Suprapubic skin (tissue), 4 donors: Measurements from ENCODE around the gene CRYL1. TPM values are rescaled to one million over a fixed set of nuclear protein-coding genes. Genes with fewer than 3 reads are reported as not detected.
A peak's percentile ranks its signal among the peaks of the same experiment; 100 is the strongest.

Experiments used
- DNase-seq, 2 donors: peaks; one replicate each; pipeline ENCODE4 v3.0.0-alpha.2; 2019; ENCODE audit warnings: low spot score in 2 of 2
- H3K27ac ChIP-seq: fragments of 200-600 bp; sonication (generic); one replicate; pipeline ENCODE4 v1.5.1; 2019
- H3K27me3 ChIP-seq: fragments of 200-600 bp; sonication (generic); one replicate; pipeline ENCODE4 v1.5.1; 2019
- H3K36me3 ChIP-seq: fragments of 200-600 bp; sonication (generic); one replicate; pipeline ENCODE4 v1.5.1; 2019
- H3K4me1 ChIP-seq: fragments of 200-600 bp; sonication (generic); one replicate; pipeline ENCODE4 v1.5.1; 2019
- H3K4me3 ChIP-seq: fragments of 200-600 bp; sonication (generic); one replicate; pipeline ENCODE4 v1.5.1; 2019; ENCODE audit warnings: mild to moderate bottlenecking
- H3K9me3 ChIP-seq: fragments of 200-600 bp; sonication (generic); one replicate; pipeline ENCODE4 v1.5.1; 2019
- EP300 ChIP-seq: sonication (generic); formaldehyde crosslinking; IDR thresholded peaks from one replicate; pipeline ENCODE4 v1.6.1; 2017; ENCODE audit warnings: antibody characterized with exemption
- POLR2A ChIP-seq, 2 donors: fragments of 450-650 bp; IDR thresholded peaks; one replicate each; pipeline ENCODE4 v1.6.1; 2017; ENCODE audit warnings: antibody characterized with exemption in 2 of 2, mild to moderate bottlenecking in 2 of 2, moderate library complexity in 2 of 2
- POLR2AphosphoS5 ChIP-seq, 3 donors: sonication (generic); formaldehyde crosslinking; IDR thresholded peaks; one replicate each; pipeline ENCODE4 v1.6.1; 2017; ENCODE audit warnings: antibody characterized with exemption in 3 of 3
- WGBS: methylation state at CpG from one replicate; pipeline ENCODE4 v1.1.5; 2018; 5-methylcytosine and 5-hydroxymethylcytosine counted together
- total RNA-seq, 4 donors: library from RNA; depleted of rRNA; stranded (reverse); fragments of >200 nt; gene quantifications; one replicate each; pipeline ENCODE4 v1.1.0, GENCODE V29; 2016
- TF ChIP-seq, protein P1 (sequence below), 2 donors: fragments of 200-600 bp in 1 of 2; fragments of 450-650 bp in 1 of 2; sonication (generic) in 1 of 2; IDR thresholded peaks; one replicate each; pipeline ENCODE4 v1.5.1; 2016 to 2019; ENCODE audit warnings: antibody characterized with exemption in 2 of 2, mild to moderate bottlenecking in 1 of 2, moderate library complexity in 1 of 2

Gene CRYL1
- total RNA-seq, 4 donors from 2014 or later: 15.9 to 20.1 (median 18.4) TPM

DNA sequence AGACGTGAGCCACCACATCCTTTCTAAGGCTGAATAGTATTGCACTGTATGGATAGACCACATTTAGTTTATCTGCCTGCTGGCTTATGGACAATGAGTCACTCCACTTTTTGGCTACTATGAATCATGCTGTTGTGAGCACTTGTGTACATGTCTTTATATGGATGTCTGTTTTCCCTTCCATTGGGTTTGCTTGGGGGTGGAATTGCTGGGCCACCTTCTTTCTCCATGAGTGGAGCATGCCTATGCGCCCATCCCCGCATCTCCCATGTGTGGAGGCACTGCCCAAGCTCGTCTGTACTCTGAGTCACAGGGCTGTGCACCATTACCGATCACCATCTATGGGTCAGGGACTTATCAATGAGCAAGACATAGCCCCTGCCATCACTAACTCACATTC lies 166.3 kb downstream of the CRYL1 start:
- WGBS: 64% methylated on average over 5 of the region's 5 CpGs
- Histone ChIP-seq H3K27me3 (peaks cover 6% of the 10 kb centered on the region), H3K36me3 (no peaks in the 10 kb centered on the region), H3K4me1 (peaks cover 10% of the 10 kb centered on the region), H3K9me3 (no peaks in the 10 kb centered on the region), H3K27ac (no peak overlapping the region), H3K4me3 (no peak overlapping the region)
- no peak for DNase-seq
- TF ChIP-seq POLR2AphosphoS5 (IDR thresholded peaks at IDR 0.05) (no peak), POLR2A (IDR thresholded peaks at IDR 0.05) (no peak)
- TF ChIP-seq, protein P1, sequence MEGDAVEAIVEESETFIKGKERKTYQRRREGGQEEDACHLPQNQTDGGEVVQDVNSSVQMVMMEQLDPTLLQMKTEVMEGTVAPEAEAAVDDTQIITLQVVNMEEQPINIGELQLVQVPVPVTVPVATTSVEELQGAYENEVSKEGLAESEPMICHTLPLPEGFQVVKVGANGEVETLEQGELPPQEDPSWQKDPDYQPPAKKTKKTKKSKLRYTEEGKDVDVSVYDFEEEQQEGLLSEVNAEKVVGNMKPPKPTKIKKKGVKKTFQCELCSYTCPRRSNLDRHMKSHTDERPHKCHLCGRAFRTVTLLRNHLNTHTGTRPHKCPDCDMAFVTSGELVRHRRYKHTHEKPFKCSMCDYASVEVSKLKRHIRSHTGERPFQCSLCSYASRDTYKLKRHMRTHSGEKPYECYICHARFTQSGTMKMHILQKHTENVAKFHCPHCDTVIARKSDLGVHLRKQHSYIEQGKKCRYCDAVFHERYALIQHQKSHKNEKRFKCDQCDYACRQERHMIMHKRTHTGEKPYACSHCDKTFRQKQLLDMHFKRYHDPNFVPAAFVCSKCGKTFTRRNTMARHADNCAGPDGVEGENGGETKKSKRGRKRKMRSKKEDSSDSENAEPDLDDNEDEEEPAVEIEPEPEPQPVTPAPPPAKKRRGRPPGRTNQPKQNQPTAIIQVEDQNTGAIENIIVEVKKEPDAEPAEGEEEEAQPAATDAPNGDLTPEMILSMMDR (IDR thresholded peaks at IDR 0.05): no peak

DNA sequence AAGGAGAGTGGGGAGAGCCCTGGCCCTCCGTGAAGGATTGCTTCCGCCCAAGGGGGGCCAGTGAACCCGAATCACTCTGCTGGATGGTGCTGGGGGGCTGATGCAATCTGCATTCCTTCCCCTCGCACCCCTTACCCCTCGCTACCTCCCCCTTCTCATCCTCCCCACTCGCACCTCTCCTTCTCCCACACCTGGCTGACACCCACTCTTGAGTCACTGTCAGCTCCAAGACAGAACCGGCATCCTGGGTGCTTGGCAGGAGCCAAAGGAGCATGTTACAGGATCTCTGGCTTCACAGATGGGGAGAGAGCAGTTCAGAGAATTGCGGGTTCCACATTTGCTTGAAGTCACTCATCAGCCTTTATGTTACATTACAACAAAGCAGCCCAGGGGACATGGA lies 167.6 kb downstream of the CRYL1 start:
- WGBS: 58% methylated on average over 8 of the region's 8 CpGs

DNA sequence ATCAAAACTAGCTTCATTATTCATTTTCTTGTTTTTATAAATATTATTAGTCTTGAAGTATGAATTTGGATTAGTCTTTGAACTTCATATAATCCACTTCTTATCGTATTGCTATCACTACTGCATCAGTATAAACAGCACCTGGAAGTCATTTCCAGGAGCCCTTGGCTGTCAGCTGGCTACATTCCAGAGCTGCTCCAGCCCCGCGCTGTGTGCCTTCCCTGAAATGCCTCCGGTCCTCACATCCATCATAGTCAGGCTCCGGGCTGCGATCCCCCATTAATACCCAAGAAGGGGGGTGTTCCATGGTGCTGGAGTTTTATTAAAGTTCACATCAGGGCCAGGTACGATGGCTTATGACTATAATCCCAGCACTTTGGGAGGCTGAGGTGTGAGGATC lies 169.2 kb downstream of the CRYL1 start:
- 34% methylated on average over 7 of the region's 7 CpGs for WGBS
- peaks cover 7% of the 10 kb centered on the region for H3K4me1 ChIP-seq
- no peaks in the 10 kb centered on the region for H3K27me3 ChIP-seq
- H3K9me3 ChIP-seq: no peaks in the 10 kb centered on the region
- H3K4me3 ChIP-seq: no peak overlapping the region
- no peak for TF ChIP-seq POLR2AphosphoS5 (IDR thresholded peaks at IDR 0.05)
- TF ChIP-seq POLR2A (IDR thresholded peaks at IDR 0.05): no peak
- no peak for TF ChIP-seq EP300
- TF ChIP-seq, protein P1 (IDR thresholded peaks at IDR 0.05): no peak
- DNase-seq: no peak
- H3K36me3 ChIP-seq: no peaks in the 10 kb centered on the region
- no peak overlapping the region for H3K27ac ChIP-seq

More for the DNA sequence above, 167.6 kb downstream of the CRYL1 start:
- peaks cover 7% of the 10 kb centered on the region for H3K4me1 ChIP-seq
- peaks cover 6% of the 10 kb centered on the region for H3K27me3 ChIP-seq
- TF ChIP-seq EP300: no peak
- TF ChIP-seq POLR2A (IDR thresholded peaks at IDR 0.05): no peak
- TF ChIP-seq POLR2AphosphoS5 (IDR thresholded peaks at IDR 0.05): no peak
- TF ChIP-seq, protein P1 (IDR thresholded peaks at IDR 0.05): no peak
- DNase-seq: no peak
- H3K36me3 ChIP-seq: no peaks in the 10 kb centered on the region
- H3K4me3 ChIP-seq: no peak overlapping the region
- H3K27ac ChIP-seq: no peak overlapping the region
- no peaks in the 10 kb centered on the region for H3K9me3 ChIP-seq

DNA sequence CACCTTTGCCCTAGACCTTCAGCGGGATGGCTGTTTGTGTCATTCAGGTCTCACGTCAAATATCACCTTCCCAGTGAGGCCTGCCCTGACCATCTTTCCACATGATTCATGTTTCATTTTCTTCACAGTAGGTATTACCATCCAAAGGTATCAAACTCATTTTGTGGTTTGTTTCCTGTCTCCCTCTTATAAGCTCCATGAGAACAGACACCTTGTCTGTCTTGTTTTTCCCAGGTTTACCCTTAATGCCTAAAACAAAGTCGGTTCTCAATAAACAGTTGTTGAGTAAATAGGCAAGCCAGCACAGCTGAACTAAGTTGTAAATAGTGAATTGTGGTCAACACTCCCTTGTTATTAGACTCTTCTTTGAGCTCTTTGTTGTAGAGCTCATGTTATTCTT lies 170.9 kb downstream of the CRYL1 start:
- Histone ChIP-seq H3K9me3 (no peaks in the 10 kb centered on the region), H3K27ac (peak overlapping the region; percentile 39), H3K4me3 (no peak overlapping the region), H3K36me3 (no peaks in the 10 kb centered on the region), H3K4me1 (peaks cover 13% of the 10 kb centered on the region), H3K27me3 (no peaks in the 10 kb centered on the region)
- 82% methylated on average over 3 of the region's 3 CpGs for WGBS
- no peak for TF ChIP-seq EP300
- TF ChIP-seq, protein P1 (IDR thresholded peaks at IDR 0.05): no peak
- TF ChIP-seq POLR2AphosphoS5 (IDR thresholded peaks at IDR 0.05): no peak
- no peak for TF ChIP-seq POLR2A (IDR thresholded peaks at IDR 0.05)
- no peak for DNase-seq

DNA sequence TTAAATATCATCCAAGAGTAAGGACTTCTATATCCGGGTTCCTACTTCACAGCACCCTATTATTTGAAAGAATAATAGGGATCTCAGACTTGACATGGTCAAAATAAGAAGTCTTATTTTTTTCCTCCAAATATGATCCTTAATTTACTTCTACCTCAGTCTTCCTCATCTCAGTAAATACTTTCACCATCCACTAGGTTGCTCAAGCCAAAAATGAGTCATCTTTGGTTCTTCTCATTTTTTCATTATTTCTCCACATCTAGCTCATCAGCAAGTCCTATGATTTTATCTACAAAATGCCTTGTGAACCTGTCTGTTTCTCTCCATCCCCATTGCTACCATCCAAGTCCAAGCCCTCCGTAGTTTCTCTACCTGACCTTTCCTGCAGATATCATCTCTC lies 171.7 kb downstream of the CRYL1 start:
- Histone ChIP-seq H3K27me3 (no peaks in the 10 kb centered on the region), H3K36me3 (no peaks in the 10 kb centered on the region), H3K4me3 (no peak overlapping the region), H3K4me1 (peaks cover 13% of the 10 kb centered on the region), H3K27ac (no peak overlapping the region), H3K9me3 (no peaks in the 10 kb centered on the region)
- TF ChIP-seq POLR2A (IDR thresholded peaks at IDR 0.05): no peak
- TF ChIP-seq, protein P1 (IDR thresholded peaks at IDR 0.05): no peak
- TF ChIP-seq POLR2AphosphoS5 (IDR thresholded peaks at IDR 0.05): no peak
- no peak for TF ChIP-seq EP300
- no peak for DNase-seq
- WGBS: 94% methylated on average over 2 of the region's 2 CpGs

Other genes with a start within 250 kb of the CRYL1 start
- gene IFT88, start 41.3 kb upstream of the CRYL1 start, total RNA-seq: 10 to 100 TPM in 2 of 4 donors, 1 to 10 TPM in 2; 5.6 to 21.6 (median 10.4) TPM
- 1 to 10 TPM in 1 of 4 donors, under 1 TPM in 3; 0.26 to 1.5 (median 0.50) TPM for gene IL17D, start 177.8 kb upstream of the CRYL1 start, total RNA-seq
- 10 to 100 TPM in 1 of 4 donors, 1 to 10 TPM in 3; 2.0 to 24.7 (median 4.7) TPM for gene EEF1AKMT1, start 248.1 kb upstream of the CRYL1 start, total RNA-seq